Liver (tissue), 9 donors: ENCODE results near the gene SDK2. TPM values are rescaled to one million over a fixed set of nuclear protein-coding genes. Genes with fewer than 3 reads are reported as not detected.

Source experiments
- DNase-seq: peaks from one replicate; pipeline ENCODE4 v3.0.0-alpha.2; 2017; ENCODE audit warnings: low spot score
- H3K27ac ChIP-seq, 2 donors: one replicate each; pipeline ENCODE4 v1.7.0; 2013; ENCODE audit warnings: inconsistent platforms in 2 of 2, low read length in 2 of 2, control low read depth in 1 of 2, low read depth in 1 of 2, mild to moderate bottlenecking in 1 of 2
- H3K27me3 ChIP-seq, 4 donors: one replicate each; pipeline versions ENCODE4 v1.6.1 to v1.7.0; 2013; ENCODE audit warnings: low read length in 3 of 4, inconsistent platforms in 1 of 4, mild to moderate bottlenecking in 1 of 4, moderate library complexity in 1 of 4; ENCODE audit not compliant: control insufficient read depth in 4 of 4, insufficient read depth in 4 of 4
- H3K36me3 ChIP-seq, 4 donors: one replicate each; pipeline versions ENCODE4 v1.6.1 to v1.7.0; 2013; ENCODE audit warnings: low read length in 3 of 4, mild to moderate bottlenecking in 3 of 4, low read depth in 1 of 4, moderate library complexity in 1 of 4; ENCODE audit not compliant: control insufficient read depth in 4 of 4, insufficient read depth in 3 of 4
- H3K4me1 ChIP-seq, 4 donors: one replicate each; pipeline versions ENCODE4 v1.6.1 to v1.7.0; 2013; ENCODE audit warnings: low read length in 3 of 4, mild to moderate bottlenecking in 3 of 4, moderate library complexity in 1 of 4; ENCODE audit not compliant: control insufficient read depth in 4 of 4, insufficient read depth in 4 of 4
- H3K4me3 ChIP-seq, 3 donors: one replicate each; pipeline versions ENCODE4 v1.6.1 to v1.7.0; 2013; ENCODE audit warnings: low read length in 3 of 3, control low read depth in 1 of 3, low read depth in 1 of 3, mild to moderate bottlenecking in 1 of 3
- H3K9ac ChIP-seq, 2 donors: one replicate each; pipeline ENCODE4 v1.7.0; 2013; ENCODE audit warnings: low read length in 2 of 2, mild to moderate bottlenecking in 2 of 2, moderate library complexity in 2 of 2, control low read depth in 1 of 2, low read depth in 1 of 2
- H3K9me3 ChIP-seq, 4 donors: one replicate each; pipeline versions ENCODE4 v1.6.1 to v1.7.0; 2013; ENCODE audit warnings: low read length in 3 of 4; ENCODE audit not compliant: control insufficient read depth in 4 of 4
- EGR1 ChIP-seq, 2 donors: IDR thresholded peaks; 2 replicates each; pipeline ENCODE4 v1.6.1; 2016 to 2018; ENCODE audit warnings: antibody characterized with exemption in 2 of 2, low read depth in 2 of 2
- FOXA1 ChIP-seq: IDR thresholded peaks from 2 replicates; pipeline ENCODE4 v1.6.1; 2016; ENCODE audit warnings: antibody characterized with exemption
- FOXA2 ChIP-seq: IDR thresholded peaks from 2 replicates; pipeline ENCODE4 v1.6.1; 2016; ENCODE audit warnings: antibody characterized with exemption
- HNF4A ChIP-seq, 2 donors: conservative IDR thresholded peaks; 2 replicates each; pipeline ENCODE4 v1.6.1; 2016; ENCODE audit warnings: antibody characterized with exemption in 2 of 2, mild to moderate bottlenecking in 2 of 2
- JUND ChIP-seq, 2 donors: IDR thresholded peaks; 2 replicates each; pipeline ENCODE4 v1.6.1; 2016; ENCODE audit warnings: antibody characterized with exemption in 2 of 2
- NR2F2 ChIP-seq: IDR thresholded peaks from 2 replicates; pipeline ENCODE4 v1.6.1; 2016; ENCODE audit warnings: antibody characterized with exemption
- RAD21 ChIP-seq, 2 donors: IDR thresholded peaks; 2 replicates each; pipeline ENCODE4 v1.6.1; 2016; ENCODE audit warnings: antibody characterized with exemption in 2 of 2, mild to moderate bottlenecking in 2 of 2
- RXRA ChIP-seq, 2 donors: IDR thresholded peaks; 2 replicates each; pipeline ENCODE4 v1.6.1; 2017 to 2018; ENCODE audit warnings: antibody characterized with exemption in 2 of 2, mild to moderate bottlenecking in 1 of 2
- SP1 ChIP-seq: IDR thresholded peaks from 2 replicates; pipeline ENCODE4 v1.6.1; 2018; ENCODE audit warnings: antibody characterized with exemption, mild to moderate bottlenecking
- TAF1 ChIP-seq: conservative IDR thresholded peaks from 2 replicates; pipeline ENCODE4 v1.6.1; 2016; ENCODE audit warnings: antibody characterized with exemption, mild to moderate bottlenecking
- YY1 ChIP-seq: IDR thresholded peaks from 2 replicates; pipeline ENCODE4 v1.6.1; 2016; ENCODE audit warnings: antibody characterized with exemption, mild to moderate bottlenecking
- WGBS: extraction: QIAGEN DNeasy Blood & Tissue Kit; methylation state at CpG from one replicate; pipeline ENCODE4 v1.1.7; 2013; 5-methylcytosine and 5-hydroxymethylcytosine counted together
- polyA plus RNA-seq, 2 donors: library from polyadenylated mRNA; stranded (reverse) in 1 of 2; unstranded in 1 of 2; fragments of 200-250 nt in 1 of 2; fragments of >200 nt in 1 of 2; fragmentation: Nextera tagmentation in 1 of 2; extraction: Ambion mirVana in 1 of 2; gene quantifications; one replicate each; pipeline versions ENCODE4 v1.2.1 to v1.2.3, GENCODE V29; 2013 to 2015
- total RNA-seq, 2 donors: library from RNA; depleted of rRNA; stranded (reverse); fragments of >200 nt; gene quantifications; one replicate each; pipeline ENCODE4 v1.2.3, GENCODE V29; 2014
- TF ChIP-seq, protein P1 (sequence below): fragments of 150-350 bp; IDR thresholded peaks from 2 replicates; pipeline ENCODE4 v1.5.1; 2017; ENCODE audit warnings: improper control_type of control experiment, low read depth, low read length; ENCODE audit not compliant: missing input control
- TF ChIP-seq, protein P2 (sequence below): IDR thresholded peaks from 2 replicates; pipeline ENCODE4 v1.6.1; 2016; ENCODE audit warnings: antibody characterized with exemption, mild to moderate bottlenecking
- TF ChIP-seq, protein P3 (sequence below): IDR thresholded peaks from 2 replicates; pipeline ENCODE4 v1.6.1; 2016; ENCODE audit warnings: antibody characterized with exemption
- TF ChIP-seq, protein P4 (sequence below): IDR thresholded peaks from 2 replicates; pipeline ENCODE4 v1.6.1; 2016; ENCODE audit warnings: antibody characterized with exemption
- TF ChIP-seq, protein P5 (sequence below): IDR thresholded peaks from 2 replicates; pipeline ENCODE4 v1.6.1; 2016; ENCODE audit warnings: antibody characterized with exemption
- donor health status: healthy.
- donor health status: healthy.
- donor health status: healthy.
- donor health status: healthy.
- donor health status: healthy.

The SDK2 gene
- total and polyA plus RNA-seq, 4 donors, result 0.05 to 0.42 (median 0.10) TPM

DNA sequence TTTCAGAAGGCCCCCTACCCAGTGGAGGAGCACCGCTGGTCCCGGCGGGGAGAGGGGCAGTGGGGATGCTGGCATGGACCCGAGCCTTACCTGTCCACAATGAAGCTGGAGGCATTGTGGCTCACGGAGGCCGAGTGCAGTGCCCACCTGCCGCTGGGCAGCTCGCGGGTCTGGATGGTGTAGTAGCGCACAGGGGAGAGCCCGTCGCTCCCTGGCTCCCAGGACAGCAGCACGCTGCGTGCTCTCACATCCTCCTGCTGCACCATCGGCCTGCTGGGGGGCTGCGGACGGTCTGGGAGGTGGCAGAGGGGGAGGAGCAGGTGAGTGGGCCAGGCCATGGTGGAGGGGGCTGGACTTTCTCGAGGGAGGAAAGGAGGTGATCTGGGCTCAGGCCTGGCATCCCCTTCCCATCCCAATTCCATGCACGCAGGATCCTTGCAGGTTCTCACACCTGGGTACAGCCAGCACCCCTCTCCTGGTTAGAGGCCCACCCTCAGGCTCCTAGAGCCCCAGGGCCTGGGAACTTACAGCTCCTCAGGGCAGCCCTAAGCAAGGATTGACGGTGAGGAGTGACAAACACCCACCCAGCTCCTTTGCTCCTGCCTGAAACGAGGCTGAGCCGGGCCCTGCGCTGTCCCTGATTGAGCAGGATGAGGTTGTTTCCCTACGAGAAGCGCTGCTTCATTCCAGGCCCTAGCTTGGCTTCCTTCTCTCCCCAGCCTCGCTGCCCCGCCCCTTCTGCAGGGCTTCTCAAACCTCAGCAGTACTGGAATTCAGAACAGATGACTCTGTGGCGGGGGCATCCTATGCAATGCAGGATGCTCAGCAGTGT, 256.3 kb downstream of the SDK2 start:
- DNase-seq, result no peak
- 83% methylated on average over 28 of the region's 28 CpGs for WGBS
- no peaks in the 10 kb centered on the region for H3K36me3 ChIP-seq
- H3K27me3 ChIP-seq, result peaks cover 0 to 5% (median 0%) of the 10 kb centered on the region in 4 donors
- H3K4me3 ChIP-seq, result no peak overlapping the region
- no peaks in the 10 kb centered on the region for H3K9me3 ChIP-seq
- H3K27ac ChIP-seq, result no peak overlapping the region
- no peaks in the 10 kb centered on the region for H3K4me1 ChIP-seq
- no peak for TF ChIP-seq SP1
- no peak for TF ChIP-seq TAF1
- TF ChIP-seq, protein P1, sequence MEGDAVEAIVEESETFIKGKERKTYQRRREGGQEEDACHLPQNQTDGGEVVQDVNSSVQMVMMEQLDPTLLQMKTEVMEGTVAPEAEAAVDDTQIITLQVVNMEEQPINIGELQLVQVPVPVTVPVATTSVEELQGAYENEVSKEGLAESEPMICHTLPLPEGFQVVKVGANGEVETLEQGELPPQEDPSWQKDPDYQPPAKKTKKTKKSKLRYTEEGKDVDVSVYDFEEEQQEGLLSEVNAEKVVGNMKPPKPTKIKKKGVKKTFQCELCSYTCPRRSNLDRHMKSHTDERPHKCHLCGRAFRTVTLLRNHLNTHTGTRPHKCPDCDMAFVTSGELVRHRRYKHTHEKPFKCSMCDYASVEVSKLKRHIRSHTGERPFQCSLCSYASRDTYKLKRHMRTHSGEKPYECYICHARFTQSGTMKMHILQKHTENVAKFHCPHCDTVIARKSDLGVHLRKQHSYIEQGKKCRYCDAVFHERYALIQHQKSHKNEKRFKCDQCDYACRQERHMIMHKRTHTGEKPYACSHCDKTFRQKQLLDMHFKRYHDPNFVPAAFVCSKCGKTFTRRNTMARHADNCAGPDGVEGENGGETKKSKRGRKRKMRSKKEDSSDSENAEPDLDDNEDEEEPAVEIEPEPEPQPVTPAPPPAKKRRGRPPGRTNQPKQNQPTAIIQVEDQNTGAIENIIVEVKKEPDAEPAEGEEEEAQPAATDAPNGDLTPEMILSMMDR, result no peak
- TF ChIP-seq FOXA1, result no peak
- TF ChIP-seq EGR1 (IDR thresholded peaks at IDR 0.05; ENCODE audit: low read depth in 2 of 2), result no peak
- no peak for TF ChIP-seq RAD21 (IDR thresholded peaks at IDR 0.05)
- TF ChIP-seq NR2F2, result no peak
- TF ChIP-seq, protein P2, sequence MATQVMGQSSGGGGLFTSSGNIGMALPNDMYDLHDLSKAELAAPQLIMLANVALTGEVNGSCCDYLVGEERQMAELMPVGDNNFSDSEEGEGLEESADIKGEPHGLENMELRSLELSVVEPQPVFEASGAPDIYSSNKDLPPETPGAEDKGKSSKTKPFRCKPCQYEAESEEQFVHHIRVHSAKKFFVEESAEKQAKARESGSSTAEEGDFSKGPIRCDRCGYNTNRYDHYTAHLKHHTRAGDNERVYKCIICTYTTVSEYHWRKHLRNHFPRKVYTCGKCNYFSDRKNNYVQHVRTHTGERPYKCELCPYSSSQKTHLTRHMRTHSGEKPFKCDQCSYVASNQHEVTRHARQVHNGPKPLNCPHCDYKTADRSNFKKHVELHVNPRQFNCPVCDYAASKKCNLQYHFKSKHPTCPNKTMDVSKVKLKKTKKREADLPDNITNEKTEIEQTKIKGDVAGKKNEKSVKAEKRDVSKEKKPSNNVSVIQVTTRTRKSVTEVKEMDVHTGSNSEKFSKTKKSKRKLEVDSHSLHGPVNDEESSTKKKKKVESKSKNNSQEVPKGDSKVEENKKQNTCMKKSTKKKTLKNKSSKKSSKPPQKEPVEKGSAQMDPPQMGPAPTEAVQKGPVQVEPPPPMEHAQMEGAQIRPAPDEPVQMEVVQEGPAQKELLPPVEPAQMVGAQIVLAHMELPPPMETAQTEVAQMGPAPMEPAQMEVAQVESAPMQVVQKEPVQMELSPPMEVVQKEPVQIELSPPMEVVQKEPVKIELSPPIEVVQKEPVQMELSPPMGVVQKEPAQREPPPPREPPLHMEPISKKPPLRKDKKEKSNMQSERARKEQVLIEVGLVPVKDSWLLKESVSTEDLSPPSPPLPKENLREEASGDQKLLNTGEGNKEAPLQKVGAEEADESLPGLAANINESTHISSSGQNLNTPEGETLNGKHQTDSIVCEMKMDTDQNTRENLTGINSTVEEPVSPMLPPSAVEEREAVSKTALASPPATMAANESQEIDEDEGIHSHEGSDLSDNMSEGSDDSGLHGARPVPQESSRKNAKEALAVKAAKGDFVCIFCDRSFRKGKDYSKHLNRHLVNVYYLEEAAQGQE, result no peak
- no peak for TF ChIP-seq JUND (IDR thresholded peaks at IDR 0.05)
- TF ChIP-seq, protein P3, sequence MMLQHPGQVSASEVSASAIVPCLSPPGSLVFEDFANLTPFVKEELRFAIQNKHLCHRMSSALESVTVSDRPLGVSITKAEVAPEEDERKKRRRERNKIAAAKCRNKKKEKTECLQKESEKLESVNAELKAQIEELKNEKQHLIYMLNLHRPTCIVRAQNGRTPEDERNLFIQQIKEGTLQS, result no peak
- TF ChIP-seq, protein P4, sequence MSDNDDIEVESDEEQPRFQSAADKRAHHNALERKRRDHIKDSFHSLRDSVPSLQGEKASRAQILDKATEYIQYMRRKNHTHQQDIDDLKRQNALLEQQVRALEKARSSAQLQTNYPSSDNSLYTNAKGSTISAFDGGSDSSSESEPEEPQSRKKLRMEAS, result no peak
- no peak for TF ChIP-seq YY1
- TF ChIP-seq RXRA (IDR thresholded peaks at IDR 0.05), result no peak
- no peak overlapping the region for H3K9ac ChIP-seq

DNA sequence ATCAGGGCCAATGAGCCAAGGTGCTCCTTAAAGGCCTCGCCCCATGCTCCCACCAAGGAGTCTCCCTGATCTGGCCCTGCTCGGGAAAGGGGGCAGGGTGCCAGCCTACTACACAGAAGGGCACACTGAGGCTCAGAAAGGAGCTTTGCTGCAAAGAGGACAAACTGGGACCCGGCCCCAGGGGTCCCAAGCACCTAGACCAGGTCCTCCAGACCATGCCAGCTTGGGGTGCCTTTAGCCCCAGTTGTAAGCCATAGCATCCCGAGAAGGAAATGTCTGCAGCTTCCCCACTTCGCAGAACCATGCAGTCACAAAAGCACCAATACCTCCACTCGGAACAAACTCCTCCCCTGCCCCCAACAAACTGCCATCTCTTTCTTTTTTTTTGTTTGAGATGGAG, 257.7 kb downstream of the SDK2 start:
- no peaks in the 10 kb centered on the region for H3K9me3 ChIP-seq
- H3K27ac ChIP-seq, result no peak overlapping the region
- no peak for DNase-seq
- H3K4me1 ChIP-seq, result no peaks in the 10 kb centered on the region
- H3K4me3 ChIP-seq, result no peak overlapping the region
- H3K36me3 ChIP-seq, result no peaks in the 10 kb centered on the region
- WGBS, result 89% methylated on average over 6 of the region's 6 CpGs
- H3K9ac ChIP-seq, result no peak overlapping the region
- peaks cover 0 to 5% (median 0%) of the 10 kb centered on the region in 4 donors for H3K27me3 ChIP-seq
- TF ChIP-seq SP1 (no peak), FOXA2 (no peak), RAD21 (IDR thresholded peaks at IDR 0.05) (no peak), NR2F2 (no peak), FOXA1 (no peak), JUND (IDR thresholded peaks at IDR 0.05) (no peak), RXRA (IDR thresholded peaks at IDR 0.05) (no peak), HNF4A (conservative IDR thresholded peaks at IDR 0.05) (no peak)
- TF ChIP-seq, protein P5, sequence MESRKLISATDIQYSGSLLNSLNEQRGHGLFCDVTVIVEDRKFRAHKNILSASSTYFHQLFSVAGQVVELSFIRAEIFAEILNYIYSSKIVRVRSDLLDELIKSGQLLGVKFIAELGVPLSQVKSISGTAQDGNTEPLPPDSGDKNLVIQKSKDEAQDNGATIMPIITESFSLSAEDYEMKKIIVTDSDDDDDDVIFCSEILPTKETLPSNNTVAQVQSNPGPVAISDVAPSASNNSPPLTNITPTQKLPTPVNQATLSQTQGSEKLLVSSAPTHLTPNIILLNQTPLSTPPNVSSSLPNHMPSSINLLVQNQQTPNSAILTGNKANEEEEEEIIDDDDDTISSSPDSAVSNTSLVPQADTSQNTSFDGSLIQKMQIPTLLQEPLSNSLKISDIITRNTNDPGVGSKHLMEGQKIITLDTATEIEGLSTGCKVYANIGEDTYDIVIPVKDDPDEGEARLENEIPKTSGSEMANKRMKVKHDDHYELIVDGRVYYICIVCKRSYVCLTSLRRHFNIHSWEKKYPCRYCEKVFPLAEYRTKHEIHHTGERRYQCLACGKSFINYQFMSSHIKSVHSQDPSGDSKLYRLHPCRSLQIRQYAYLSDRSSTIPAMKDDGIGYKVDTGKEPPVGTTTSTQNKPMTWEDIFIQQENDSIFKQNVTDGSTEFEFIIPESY, result no peak
- TF ChIP-seq, protein P2, result no peak
- TF ChIP-seq, protein P3, result no peak
- TF ChIP-seq, protein P1, result no peak
